Progenitor cell of endocrine pancreas (in vitro differentiated cells): ENCODE data around the gene CST9L. TPM values are rescaled to one million over a fixed set of nuclear protein-coding genes. Genes with fewer than 3 reads are reported as not detected.

Source experiments
- DNase-seq: peaks from one replicate; pipeline ENCODE4 v3.0.0; 2021; ENCODE audit warnings: low spot score; ENCODE audit not compliant: unreplicated experiment
- H3K27ac Mint-ChIP-seq: 2 replicates; pipeline ENCODE4 v1.8.0; 2021; ENCODE audit warnings: mild to moderate bottlenecking, moderate library complexity, mixed read lengths
- H3K27me3 Mint-ChIP-seq: 2 replicates; pipeline ENCODE4 v1.8.0; 2021; ENCODE audit warnings: mixed read lengths
- H3K36me3 Mint-ChIP-seq: 2 replicates; pipeline ENCODE4 v1.8.0; 2022; ENCODE audit warnings: mixed read lengths; ENCODE audit not compliant: insufficient read depth
- H3K4me1 Mint-ChIP-seq: 2 replicates; pipeline ENCODE4 v1.8.0; 2021; ENCODE audit warnings: low read depth, mixed read lengths
- H3K4me3 Mint-ChIP-seq: 2 replicates; pipeline ENCODE4 v1.8.0; 2021; ENCODE audit warnings: low read depth, mild to moderate bottlenecking, moderate library complexity, mixed read lengths
- H3K9me3 Mint-ChIP-seq: 2 replicates; pipeline ENCODE4 v1.8.0; 2021; ENCODE audit warnings: low read depth, mixed read lengths
- CTCF ChIP-seq: fragments of 200-600 bp; sonication (generic); IDR thresholded peaks from one replicate; pipeline ENCODE4 v1.5.0; 2021; ENCODE audit warnings: antibody characterized with exemption, mild to moderate bottlenecking; ENCODE audit not compliant: unreplicated experiment
- total RNA-seq: library from RNA; stranded (reverse); gene quantifications from 2 replicates; pipeline ENCODE4 v1.2.1, GENCODE V29; 2021

CST9L gene
- total RNA-seq, 1 donor from 2014 or later, result not detected

- H3K27me3 Mint-ChIP-seq, result no peaks in the 10 kb centered on the region
These were observed 31.3 kb downstream of the CST9L start for GRCh38 chr20:23537030-23537429.

GRCh38 chr20:23536328-23536974 is 31.8 kb downstream of the CST9L start:
- TF ChIP-seq CTCF, result no peak
- DNase-seq, result no peak
- no peaks in the 10 kb centered on the region for H3K27me3 Mint-ChIP-seq
- H3K36me3 Mint-ChIP-seq, result no peaks in the 10 kb centered on the region
- no peaks in the 10 kb centered on the region for H3K9me3 Mint-ChIP-seq
- H3K27ac Mint-ChIP-seq, result no peak overlapping the region
- H3K4me1 Mint-ChIP-seq, result no peaks in the 10 kb centered on the region
- H3K4me3 Mint-ChIP-seq, result no peak overlapping the region

More at GRCh38 chr20:23537030-23537429, 31.3 kb downstream of the CST9L start:
- TF ChIP-seq CTCF, result no peak
- Mint-ChIP-seq H3K36me3 (no peaks in the 10 kb centered on the region), H3K4me3 (no peak overlapping the region), H3K27ac (no peak overlapping the region), H3K9me3 (no peaks in the 10 kb centered on the region), H3K4me1 (no peaks in the 10 kb centered on the region)
- DNase-seq, result no peak

- Mint-ChIP-seq H3K36me3 (no peaks in the 10 kb centered on the region), H3K4me1 (no peaks in the 10 kb centered on the region), H3K9me3 (peaks cover 4% of the 10 kb centered on the region), H3K27me3 (no peaks in the 10 kb centered on the region), H3K4me3 (no peak overlapping the region), H3K27ac (no peak overlapping the region)
- no peak for TF ChIP-seq CTCF
- DNase-seq, result no peak
These were observed 33.3 kb downstream of the CST9L start for GRCh38 chr20:23534801-23535593.

GRCh38 chr20:23533161-23533560 is 35.1 kb downstream of the CST9L start:
- no peak for DNase-seq
- no peak for TF ChIP-seq CTCF
- no peaks in the 10 kb centered on the region for H3K36me3 Mint-ChIP-seq
- no peaks in the 10 kb centered on the region for H3K27me3 Mint-ChIP-seq
- no peak overlapping the region for H3K27ac Mint-ChIP-seq
- H3K4me3 Mint-ChIP-seq, result no peak overlapping the region
- H3K9me3 Mint-ChIP-seq, result peaks cover 14% of the 10 kb centered on the region
- H3K4me1 Mint-ChIP-seq, result no peaks in the 10 kb centered on the region

GRCh38 chr20:23532533-23532932 is 35.8 kb downstream of the CST9L start:
- Mint-ChIP-seq H3K4me3 (no peak overlapping the region), H3K27ac (no peak overlapping the region), H3K9me3 (peaks cover 14% of the 10 kb centered on the region)

More at GRCh38 chr20:23532533-23532932, 35.8 kb downstream of the CST9L start:
- DNase-seq, result no peak
- H3K4me1 Mint-ChIP-seq, result no peaks in the 10 kb centered on the region
- H3K36me3 Mint-ChIP-seq, result no peaks in the 10 kb centered on the region
- no peak for TF ChIP-seq CTCF
- H3K27me3 Mint-ChIP-seq, result no peaks in the 10 kb centered on the region
